ENCODE measurements around the gene KIF19. TPM values are rescaled to one million over a fixed set of nuclear protein-coding genes. Genes with fewer than 3 reads are reported as not detected.

Gene KIF19
- total RNA-seq, 1 experiment from 2014 or later: 0.15 TPM

DNA sequence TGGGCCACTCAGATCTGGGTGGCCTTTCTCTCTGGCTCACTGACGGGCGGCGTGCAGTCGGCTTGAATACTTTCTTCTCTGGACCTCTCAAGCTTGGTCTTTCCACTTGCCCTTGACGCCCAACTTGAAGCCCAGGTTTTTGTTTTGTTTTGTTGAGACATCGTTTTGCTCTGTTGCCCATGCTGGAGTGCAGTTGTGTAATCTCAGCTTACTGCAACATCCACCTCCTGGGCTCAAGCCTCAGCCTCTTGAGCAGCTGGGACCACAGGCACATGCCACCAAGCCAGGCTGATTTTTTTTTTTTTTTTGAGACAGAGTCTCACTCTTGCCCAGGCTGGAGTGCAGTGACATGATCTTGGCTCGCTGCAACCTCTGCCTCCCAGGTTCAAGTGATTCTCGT is 22.7 kb upstream of the KIF19 start:
- Histone ChIP-seq H3K79me2 (ENCODE audit: insufficient read depth, low read length) (no peaks in the 10 kb centered on the region), H4K20me1 (ENCODE audit: insufficient read depth) (no peaks in the 10 kb centered on the region)
- intact Hi-C loops (cut with micrococcal nuclease): loop anchor here (10.0 kb wide), 1 partner anchor 301 kb away; no protein-coding TSS in a partner anchor

More for the DNA sequence above, 22.7 kb upstream of the KIF19 start:
- Histone ChIP-seq H3K27ac (ENCODE audit: low read depth, low read length) (no peak overlapping the region), H3K4me1 (ENCODE audit: control insufficient read depth in 1 of 2, insufficient read depth in 2 of 2, low read length in 2 of 2) (peaks cover 0 to 3% of the 10 kb centered on the region in 2 experiments; a peak in 1 of 4 replicates), H3K36me3 (ENCODE audit: control insufficient read depth in 1 of 2, insufficient read depth in 2 of 2, low read length in 2 of 2) (no peaks in the 10 kb centered on the region), H3K27me3 (ENCODE audit: insufficient read depth, low read length) (no peaks in the 10 kb centered on the region), H2AFZ (ENCODE audit: low read depth, low read length, poor library complexity, severe bottlenecking) (no peak overlapping the region), H3K9me2 (ENCODE audit: insufficient read depth) (no peaks in the 10 kb centered on the region), H3K9ac (ENCODE audit: low read length) (no peak overlapping the region), H3K4me2 (ENCODE audit: low read length) (no peak overlapping the region), H3K4me3 (replicated peaks in 1 of 2; ENCODE audit: low read depth in 1 of 2, low read length in 2 of 2) (no peak overlapping the region), H3K9me3 (ENCODE audit: control insufficient read depth in 1 of 2, insufficient read depth in 1 of 2, low read depth in 1 of 2, low read length in 2 of 2) (no peaks in the 10 kb centered on the region)
- ChIA-PET RAD21 (ENCODE audit: low non-redundant PET in 1 of 2, low total read pairs in 2 of 2, uncharacterized antibody in 2 of 2, unreplicated experiment in 2 of 2) (no interaction called here), CTCF (interaction anchor here (1.4 to 1.8 kb wide), 3 partner anchors 58 to 65 kb away, joined by 5 to 6 read pairs (median 5); partner anchors contain the start of genes BTBD17 and GPR142), POLR2A (interaction anchor here (1.2 kb wide), 1 partner anchor 16 kb away, joined by 3 read pairs; no protein-coding TSS in a partner anchor)
- TF ChIP-seq SIN3A (IDR thresholded peaks at IDR 0.05; ENCODE audit: low read depth) (no peak), YY1 (IDR thresholded peaks at IDR 0.05; ENCODE audit: extremely low read depth, insufficient replicate concordance, low read depth, low read length) (no peak), RAD21 (IDR thresholded peaks at IDR 0.05; ENCODE audit: low read depth) (no peak), ZFX (IDR thresholded peaks at IDR 0.05) (no peak), EZH2 (IDR thresholded peaks at IDR 0.05) (no peak), ZNF274 (IDR thresholded peaks at IDR 0.05; ENCODE audit: low read depth, low read length) (no peak), ELF1 (IDR thresholded peaks at IDR 0.05; ENCODE audit: borderline replicate concordance, low read depth) (no peak)
- TF ChIP-seq, protein P1, sequence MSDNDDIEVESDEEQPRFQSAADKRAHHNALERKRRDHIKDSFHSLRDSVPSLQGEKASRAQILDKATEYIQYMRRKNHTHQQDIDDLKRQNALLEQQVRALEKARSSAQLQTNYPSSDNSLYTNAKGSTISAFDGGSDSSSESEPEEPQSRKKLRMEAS (IDR thresholded peaks at IDR 0.05): no peak
- TF ChIP-seq, protein P2, sequence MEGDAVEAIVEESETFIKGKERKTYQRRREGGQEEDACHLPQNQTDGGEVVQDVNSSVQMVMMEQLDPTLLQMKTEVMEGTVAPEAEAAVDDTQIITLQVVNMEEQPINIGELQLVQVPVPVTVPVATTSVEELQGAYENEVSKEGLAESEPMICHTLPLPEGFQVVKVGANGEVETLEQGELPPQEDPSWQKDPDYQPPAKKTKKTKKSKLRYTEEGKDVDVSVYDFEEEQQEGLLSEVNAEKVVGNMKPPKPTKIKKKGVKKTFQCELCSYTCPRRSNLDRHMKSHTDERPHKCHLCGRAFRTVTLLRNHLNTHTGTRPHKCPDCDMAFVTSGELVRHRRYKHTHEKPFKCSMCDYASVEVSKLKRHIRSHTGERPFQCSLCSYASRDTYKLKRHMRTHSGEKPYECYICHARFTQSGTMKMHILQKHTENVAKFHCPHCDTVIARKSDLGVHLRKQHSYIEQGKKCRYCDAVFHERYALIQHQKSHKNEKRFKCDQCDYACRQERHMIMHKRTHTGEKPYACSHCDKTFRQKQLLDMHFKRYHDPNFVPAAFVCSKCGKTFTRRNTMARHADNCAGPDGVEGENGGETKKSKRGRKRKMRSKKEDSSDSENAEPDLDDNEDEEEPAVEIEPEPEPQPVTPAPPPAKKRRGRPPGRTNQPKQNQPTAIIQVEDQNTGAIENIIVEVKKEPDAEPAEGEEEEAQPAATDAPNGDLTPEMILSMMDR (IDR thresholded peaks at IDR 0.05 in 2 of 3, conservative IDR thresholded peaks at IDR 0.05 in 1 of 3; ENCODE audit: borderline replicate concordance in 1 of 3, insufficient read depth in 1 of 3, low read depth in 2 of 3, low read length in 2 of 3): no peak
- TF ChIP-seq, protein P3, sequence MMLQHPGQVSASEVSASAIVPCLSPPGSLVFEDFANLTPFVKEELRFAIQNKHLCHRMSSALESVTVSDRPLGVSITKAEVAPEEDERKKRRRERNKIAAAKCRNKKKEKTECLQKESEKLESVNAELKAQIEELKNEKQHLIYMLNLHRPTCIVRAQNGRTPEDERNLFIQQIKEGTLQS (IDR thresholded peaks at IDR 0.05): no peak
- ATAC-seq: no peak
- no peak for DNase-seq (ENCODE audit: low read depth, low spot score)
- no TSS peak for BruUV-seq (replicated peaks)
